Body of pancreas (tissue), 4 donors: ENCODE data around the gene NPHP1. TPM values are rescaled to one million over a fixed set of nuclear protein-coding genes. Genes with fewer than 3 reads are reported as not detected.

Source experiments
- ATAC-seq: fragments of 150-250 bp; one replicate; pipeline ENCODE4 v1.9.1; 2016
- DNase-seq, 4 donors: peaks; one replicate each; pipeline ENCODE4 v3.0.0-alpha.2; 2019
- H3K27ac ChIP-seq, 4 donors: fragments of 200-600 bp; sonication (generic); 1 replicate in 3 of 4; 2 replicates in 1 of 4; pipeline versions ENCODE4 v1.5.1 to v1.6.1; 2016 to 2019; ENCODE audit warnings: mild to moderate bottlenecking in 1 of 4, mixed read lengths in 1 of 4, moderate library complexity in 1 of 4
- H3K27me3 ChIP-seq, 2 donors: fragments of 200-600 bp; sonication (generic); one replicate each; pipeline ENCODE4 v1.6.0; 2016; ENCODE audit warnings: mild to moderate bottlenecking in 1 of 2
- H3K36me3 ChIP-seq, 2 donors: fragments of 200-600 bp; sonication (generic); replicated peaks in 1 of 2; 2 replicates each; pipeline ENCODE4 v1.5.1; 2016; ENCODE audit warnings: low read depth in 2 of 2; ENCODE audit not compliant: insufficient read depth in 1 of 2
- H3K4me1 ChIP-seq: fragments of 200-600 bp; sonication (generic); one replicate; pipeline ENCODE4 v1.6.0; 2016
- H3K4me3 ChIP-seq, 2 donors: fragments of 200-600 bp; sonication (generic); 1 replicate in 1 of 2; 2 replicates in 1 of 2; pipeline ENCODE4 v1.5.1; 2016 to 2019
- H3K9me3 ChIP-seq, 3 donors: fragments of 200-600 bp; sonication (generic); 1 replicate in 2 of 3; 2 replicates in 1 of 3; pipeline ENCODE4 v1.5.1; 2016
- POLR2A ChIP-seq, 3 donors: fragments of 450-650 bp; IDR thresholded peaks; one replicate each; pipeline ENCODE4 v1.6.1; 2016; ENCODE audit warnings: antibody characterized with exemption in 3 of 3, mild to moderate bottlenecking in 2 of 3
- WGBS, 2 donors: methylation state at CpG; one replicate each; pipeline ENCODE4 v1.1.5; 2017; 5-methylcytosine and 5-hydroxymethylcytosine counted together
- intact Hi-C: fragments of 100-400 bp; cut with DNase I; formaldehyde crosslinking; loops from one replicate; pipeline ENCODE4 v1.15.1; 2023
- total RNA-seq, 2 donors: library from RNA; depleted of rRNA; stranded (reverse); fragments of >200 nt; gene quantifications; one replicate each; pipeline ENCODE4 v1.1.0, GENCODE V29; 2016
- TF ChIP-seq, protein P1 (sequence below), 7 experiments: fragments of 450-650 bp in 4 of 7; fragments of 200-600 bp in 3 of 7; sonication (generic) in 3 of 7; IDR thresholded peaks; one replicate each; pipeline ENCODE4 v1.5.1; 2016 to 2019; ENCODE audit warnings: antibody characterized with exemption in 7 of 7

NPHP1 gene
- total RNA-seq, 2 donors from 2014 or later, result 1.3 to 3.6 TPM

DNA sequence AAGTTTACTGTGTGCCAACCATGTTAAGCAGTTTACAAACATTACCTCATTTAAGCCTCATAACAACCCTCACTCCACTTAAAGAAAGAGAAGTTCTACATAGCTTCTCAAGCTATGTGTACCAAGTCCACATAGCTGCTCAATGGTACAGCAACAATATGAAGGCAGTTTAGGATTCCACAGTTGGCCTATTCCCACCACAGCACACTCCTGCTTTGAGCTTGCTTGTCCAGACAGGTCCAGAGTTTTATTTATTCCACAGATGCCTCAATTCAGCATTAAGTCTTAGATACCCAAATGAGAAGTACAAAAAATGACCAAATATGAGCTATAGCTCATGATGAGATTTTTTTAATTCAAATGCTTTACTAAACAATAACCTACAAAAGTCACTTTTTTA lies 24.8 kb downstream of the NPHP1 start:
- ATAC-seq, result no peak
- no peak for DNase-seq
- TF ChIP-seq POLR2A (IDR thresholded peaks at IDR 0.05), result no peak
- TF ChIP-seq, protein P1, sequence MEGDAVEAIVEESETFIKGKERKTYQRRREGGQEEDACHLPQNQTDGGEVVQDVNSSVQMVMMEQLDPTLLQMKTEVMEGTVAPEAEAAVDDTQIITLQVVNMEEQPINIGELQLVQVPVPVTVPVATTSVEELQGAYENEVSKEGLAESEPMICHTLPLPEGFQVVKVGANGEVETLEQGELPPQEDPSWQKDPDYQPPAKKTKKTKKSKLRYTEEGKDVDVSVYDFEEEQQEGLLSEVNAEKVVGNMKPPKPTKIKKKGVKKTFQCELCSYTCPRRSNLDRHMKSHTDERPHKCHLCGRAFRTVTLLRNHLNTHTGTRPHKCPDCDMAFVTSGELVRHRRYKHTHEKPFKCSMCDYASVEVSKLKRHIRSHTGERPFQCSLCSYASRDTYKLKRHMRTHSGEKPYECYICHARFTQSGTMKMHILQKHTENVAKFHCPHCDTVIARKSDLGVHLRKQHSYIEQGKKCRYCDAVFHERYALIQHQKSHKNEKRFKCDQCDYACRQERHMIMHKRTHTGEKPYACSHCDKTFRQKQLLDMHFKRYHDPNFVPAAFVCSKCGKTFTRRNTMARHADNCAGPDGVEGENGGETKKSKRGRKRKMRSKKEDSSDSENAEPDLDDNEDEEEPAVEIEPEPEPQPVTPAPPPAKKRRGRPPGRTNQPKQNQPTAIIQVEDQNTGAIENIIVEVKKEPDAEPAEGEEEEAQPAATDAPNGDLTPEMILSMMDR (IDR thresholded peaks at IDR 0.05), result no peak
- no peak overlapping the region for H3K4me3 ChIP-seq
- no peak overlapping the region for H3K27ac ChIP-seq
- H3K4me1 ChIP-seq, result no peaks in the 10 kb centered on the region
- intact Hi-C loops, result no loop called here
- no peaks in the 10 kb centered on the region for H3K27me3 ChIP-seq
- H3K9me3 ChIP-seq, result peaks cover 0 to 12% (median 0%) of the 10 kb centered on the region in 3 donors
- H3K36me3 ChIP-seq, result no peaks in the 10 kb centered on the region

DNA sequence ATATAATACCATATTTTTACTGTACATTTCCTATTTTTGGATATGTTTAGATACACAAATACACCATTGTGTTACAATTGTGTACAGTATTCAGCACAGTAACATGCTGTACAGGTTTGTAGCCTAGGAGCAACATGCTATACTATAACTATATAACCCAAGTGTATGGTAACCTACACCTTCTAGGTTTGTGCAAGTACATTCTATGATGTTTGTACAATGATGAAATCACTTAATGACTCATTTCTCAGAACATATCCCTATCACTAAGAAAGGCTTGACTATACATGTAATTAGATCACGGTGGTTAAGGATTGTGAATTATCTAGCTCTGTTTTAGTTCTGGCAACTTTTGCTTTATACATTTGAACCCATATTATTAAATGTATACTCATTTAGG lies 31.3 kb downstream of the NPHP1 start:
- TF ChIP-seq, protein P1 (IDR thresholded peaks at IDR 0.05), result no peak
- no peak for TF ChIP-seq POLR2A (IDR thresholded peaks at IDR 0.05)
- no peak overlapping the region for H3K4me3 ChIP-seq
- 68 to 75% methylated on average over 1 of the region's 1 CpG for WGBS, 2 donors
- H3K27me3 ChIP-seq, result no peaks in the 10 kb centered on the region
- no peaks in the 10 kb centered on the region for H3K9me3 ChIP-seq
- DNase-seq, result no peak
- no peak for ATAC-seq
- H3K27ac ChIP-seq, result no peak overlapping the region
- intact Hi-C loops, result no loop called here
- no peaks in the 10 kb centered on the region for H3K36me3 ChIP-seq
- no peaks in the 10 kb centered on the region for H3K4me1 ChIP-seq

DNA sequence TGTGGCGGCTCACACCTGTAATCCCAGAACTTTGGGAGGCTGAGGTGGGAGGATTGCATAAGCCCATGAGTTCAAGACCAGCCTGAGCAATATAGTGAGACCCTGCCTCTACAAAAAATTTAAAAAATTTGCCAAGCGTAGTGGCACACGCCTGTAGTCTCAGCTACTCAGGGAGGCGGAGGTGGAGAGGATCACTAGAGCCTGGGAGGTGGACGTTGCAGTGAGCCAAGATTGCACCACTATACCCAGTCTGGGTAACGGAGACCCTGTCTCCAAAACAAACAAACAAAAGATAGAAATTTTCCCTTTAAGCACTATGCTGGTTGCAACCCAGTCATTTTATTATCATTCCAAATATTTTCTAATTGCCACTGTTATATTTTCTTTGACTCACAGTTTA lies 32.3 kb downstream of the NPHP1 start:
- no peak for DNase-seq
- H3K4me3 ChIP-seq, result no peak overlapping the region
- H3K27ac ChIP-seq, result no peak overlapping the region
- H3K4me1 ChIP-seq, result no peaks in the 10 kb centered on the region
- TF ChIP-seq POLR2A (IDR thresholded peaks at IDR 0.05), result no peak
- TF ChIP-seq, protein P1 (IDR thresholded peaks at IDR 0.05), result no peak
- 88 to 93% methylated on average over 6 of the region's 6 CpGs for WGBS, 2 donors
- no peak for ATAC-seq
- no peaks in the 10 kb centered on the region for H3K9me3 ChIP-seq
- no peaks in the 10 kb centered on the region for H3K36me3 ChIP-seq
- intact Hi-C loops, result no loop called here
- no peaks in the 10 kb centered on the region for H3K27me3 ChIP-seq

DNA sequence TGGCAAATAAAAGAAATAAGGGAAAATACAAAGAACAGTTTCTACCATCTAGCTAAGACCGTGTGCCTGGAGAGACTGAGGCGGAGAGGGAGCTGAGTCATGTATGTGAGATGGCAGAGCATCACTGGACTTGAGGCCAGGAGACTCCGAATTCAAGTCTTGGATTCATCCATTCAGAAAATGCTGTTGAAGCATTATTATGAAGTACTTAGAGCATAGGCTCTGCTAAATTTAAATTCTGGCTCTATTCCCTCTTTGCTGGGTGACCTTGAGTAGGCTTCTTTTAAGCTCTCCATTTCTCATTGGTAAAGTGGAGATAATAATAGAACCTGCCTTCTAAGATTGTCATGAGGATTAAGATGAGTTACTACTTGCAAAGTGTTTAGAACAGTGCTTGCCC lies 34.7 kb downstream of the NPHP1 start:
- Histone ChIP-seq H3K4me3 (no peak overlapping the region), H3K4me1 (no peaks in the 10 kb centered on the region), H3K36me3 (no peaks in the 10 kb centered on the region), H3K27ac (no peak overlapping the region), H3K9me3 (no peaks in the 10 kb centered on the region), H3K27me3 (no peaks in the 10 kb centered on the region)
- no peak for DNase-seq
- WGBS, 2 donors, result 73 to 85% methylated on average over 3 of the region's 3 CpGs
- ATAC-seq, result no peak
- intact Hi-C loops, result no loop called here
- TF ChIP-seq, protein P1 (IDR thresholded peaks at IDR 0.05), result no peak
- TF ChIP-seq POLR2A (IDR thresholded peaks at IDR 0.05), result no peak

DNA sequence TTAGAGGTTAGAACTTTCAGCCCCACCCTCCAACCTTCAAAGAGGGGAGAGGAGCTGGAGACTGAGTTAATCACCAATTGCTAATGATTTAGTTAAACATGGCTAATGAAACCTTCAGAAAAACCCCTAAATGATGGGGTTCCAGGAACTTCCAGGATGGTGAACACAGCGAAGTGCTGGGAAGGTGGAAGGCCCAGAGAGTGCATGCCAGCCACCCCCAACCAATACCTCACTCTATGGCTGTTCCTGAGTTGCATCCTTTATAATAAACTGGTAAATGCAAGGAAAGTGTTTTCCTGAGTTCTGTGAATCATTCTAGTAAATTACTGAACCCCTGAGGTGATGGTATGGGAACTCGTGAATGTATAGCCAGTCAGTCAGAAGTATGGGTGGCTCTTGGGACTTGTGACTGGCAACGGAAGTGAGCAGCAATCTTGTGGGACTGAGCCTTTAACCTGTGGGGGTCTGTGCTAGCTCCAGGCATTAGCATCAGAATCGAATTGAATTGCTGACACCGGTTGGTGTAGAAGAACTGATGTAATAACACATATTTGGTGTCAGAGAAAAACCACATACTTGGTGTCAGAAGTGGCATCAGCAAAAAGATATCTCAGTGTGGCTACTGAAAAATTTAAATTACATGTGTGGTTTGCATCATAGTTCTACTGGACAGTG lies 37.4 kb downstream of the NPHP1 start:
- intact Hi-C loops, result no loop called here
- Histone ChIP-seq H3K27me3 (no peaks in the 10 kb centered on the region), H3K27ac (no peak overlapping the region), H3K4me3 (no peak overlapping the region), H3K4me1 (no peaks in the 10 kb centered on the region), H3K36me3 (no peaks in the 10 kb centered on the region), H3K9me3 (no peaks in the 10 kb centered on the region)
- TF ChIP-seq, protein P1 (IDR thresholded peaks at IDR 0.05), result no peak
- TF ChIP-seq POLR2A (IDR thresholded peaks at IDR 0.05), result no peak
- 60 to 65% methylated on average over 5 of the region's 5 CpGs for WGBS, 2 donors
- DNase-seq (no peak), ATAC-seq (no peak)
